Smooth muscle cell (in vitro differentiated cells): Measurements from ENCODE around the gene PRSS53. TPM values are rescaled to one million over a fixed set of nuclear protein-coding genes. Genes with fewer than 3 reads are reported as not detected.

Experiments used
- DNase-seq: peaks from one replicate; lab custom pipeline; 2025; ENCODE audit not compliant: unreplicated experiment; lab: John Stamatoyannopoulos, UW
- H2AFZ ChIP-seq: fragments of 200-600 bp; sonication (generic); 2 replicates; pipeline ENCODE4 v1.6.0; 2016; ENCODE audit warnings: antibody characterized with exemption, low read depth, mild to moderate bottlenecking
- H3F3A ChIP-seq: fragments of 200-600 bp; sonication (generic); 2 replicates; pipeline ENCODE4 v1.6.0; 2017; ENCODE audit warnings: antibody characterized with exemption, low read depth
- H3K27ac ChIP-seq: fragments of 200-600 bp; sonication (generic); 2 replicates; pipeline ENCODE4 v1.5.1; 2016; ENCODE audit warnings: low read depth, mild to moderate bottlenecking
- H3K27me3 ChIP-seq: fragments of 200-600 bp; sonication (generic); 2 replicates; pipeline ENCODE4 v1.6.1; 2016; ENCODE audit warnings: low read depth, mild to moderate bottlenecking
- H3K36me3 ChIP-seq: fragments of 200-600 bp; sonication (generic); 2 replicates; pipeline ENCODE4 v1.5.1; 2016; ENCODE audit warnings: low read depth
- H3K4me1 ChIP-seq: fragments of 200-600 bp; sonication (generic); 2 replicates; pipeline ENCODE4 v1.5.1; 2016; ENCODE audit warnings: low read depth
- H3K4me2 ChIP-seq: fragments of 200-600 bp; sonication (generic); 2 replicates; pipeline ENCODE4 v1.6.0; 2016; ENCODE audit warnings: mild to moderate bottlenecking
- H3K4me3 ChIP-seq: fragments of 200-600 bp; sonication (generic); 2 replicates; pipeline ENCODE4 v1.5.1; 2016; ENCODE audit warnings: mild to moderate bottlenecking
- H3K79me2 ChIP-seq: fragments of 200-600 bp; sonication (generic); 2 replicates; pipeline ENCODE4 v1.6.0; 2016; ENCODE audit warnings: low read depth, mild to moderate bottlenecking
- H3K9ac ChIP-seq: fragments of 200-600 bp; sonication (generic); 2 replicates; pipeline ENCODE4 v1.6.0; 2016; ENCODE audit warnings: low read depth
- H3K9me3 ChIP-seq: fragments of 200-600 bp; sonication (generic); replicated peaks from 2 replicates; pipeline ENCODE4 v1.5.1; 2016; ENCODE audit warnings: low read depth
- H4K20me1 ChIP-seq: fragments of 200-600 bp; sonication (generic); 2 replicates; pipeline ENCODE4 v1.6.0; 2016; ENCODE audit warnings: low read depth
- WGBS: methylation state at CpG from one replicate; pipeline ENCODE4 v1.1.7; 2016; ENCODE audit warnings: low lambda C conversion rate; 5-methylcytosine and 5-hydroxymethylcytosine counted together
- polyA plus RNA-seq: library from polyadenylated mRNA; unstranded; fragments of >200 nt; fragmentation: Nextera tagmentation; extraction: Ambion mirVana; gene quantifications from 2 replicates; pipeline ENCODE4 v1.2.1, GENCODE V29; 2016
- total RNA-seq: library from RNA; depleted of rRNA; stranded (reverse); fragments of >200 nt; gene quantifications from 2 replicates; pipeline ENCODE4 v1.2.3, GENCODE V29; 2014
- TF ChIP-seq, protein P1 (sequence below): fragments of 200-600 bp; sonication (generic); IDR thresholded peaks from 2 replicates; pipeline ENCODE4 v1.5.1; 2017; ENCODE audit warnings: borderline replicate concordance, mild to moderate bottlenecking, antibody characterized with exemption; ENCODE audit not compliant: insufficient read depth, poor library complexity, severe bottlenecking

PRSS53 gene
- total and polyA plus RNA-seq, 2 experiments from 2014 or later: 0.66 to 6.3 TPM

DNA sequence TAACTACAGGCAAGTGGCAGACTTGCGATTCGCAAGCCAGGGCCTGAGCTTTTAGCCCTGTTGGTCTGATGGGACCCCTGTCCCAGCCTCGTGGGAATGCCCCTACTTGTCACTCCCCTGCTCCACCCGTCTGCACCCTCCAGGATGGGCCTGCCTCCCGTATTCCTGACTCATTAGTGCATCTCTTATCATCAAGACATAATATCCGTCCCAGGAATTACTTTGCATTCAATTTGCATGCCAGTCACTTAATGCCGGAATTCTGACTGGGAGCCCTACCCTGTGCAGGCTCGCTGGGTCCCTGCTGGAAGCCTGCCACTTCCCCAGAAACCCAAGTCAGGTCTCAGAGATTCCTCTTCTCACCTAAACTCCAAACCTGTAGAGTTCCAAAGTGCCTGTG, 3.3 kb downstream of the PRSS53 start:
- DNase-seq: no peak
- H3K4me3 ChIP-seq: no peak overlapping the region
- H3K9me3 ChIP-seq: no peaks in the 10 kb centered on the region
- no peak overlapping the region for H3K4me2 ChIP-seq
- H3K4me1 ChIP-seq: no peaks in the 10 kb centered on the region
- no peak overlapping the region for H3K27ac ChIP-seq
- no peaks in the 10 kb centered on the region for H3K27me3 ChIP-seq
- WGBS: 75% methylated on average over 8 of the region's 8 CpGs
- no peak overlapping the region for H3K9ac ChIP-seq
- H4K20me1 ChIP-seq: peaks cover 52% of the 10 kb centered on the region
- no peaks in the 10 kb centered on the region for H3F3A ChIP-seq
- no peaks in the 10 kb centered on the region for H3K36me3 ChIP-seq
- H3K79me2 ChIP-seq: peaks cover 12% of the 10 kb centered on the region
- H2AFZ ChIP-seq: no peak overlapping the region
- TF ChIP-seq, protein P1, sequence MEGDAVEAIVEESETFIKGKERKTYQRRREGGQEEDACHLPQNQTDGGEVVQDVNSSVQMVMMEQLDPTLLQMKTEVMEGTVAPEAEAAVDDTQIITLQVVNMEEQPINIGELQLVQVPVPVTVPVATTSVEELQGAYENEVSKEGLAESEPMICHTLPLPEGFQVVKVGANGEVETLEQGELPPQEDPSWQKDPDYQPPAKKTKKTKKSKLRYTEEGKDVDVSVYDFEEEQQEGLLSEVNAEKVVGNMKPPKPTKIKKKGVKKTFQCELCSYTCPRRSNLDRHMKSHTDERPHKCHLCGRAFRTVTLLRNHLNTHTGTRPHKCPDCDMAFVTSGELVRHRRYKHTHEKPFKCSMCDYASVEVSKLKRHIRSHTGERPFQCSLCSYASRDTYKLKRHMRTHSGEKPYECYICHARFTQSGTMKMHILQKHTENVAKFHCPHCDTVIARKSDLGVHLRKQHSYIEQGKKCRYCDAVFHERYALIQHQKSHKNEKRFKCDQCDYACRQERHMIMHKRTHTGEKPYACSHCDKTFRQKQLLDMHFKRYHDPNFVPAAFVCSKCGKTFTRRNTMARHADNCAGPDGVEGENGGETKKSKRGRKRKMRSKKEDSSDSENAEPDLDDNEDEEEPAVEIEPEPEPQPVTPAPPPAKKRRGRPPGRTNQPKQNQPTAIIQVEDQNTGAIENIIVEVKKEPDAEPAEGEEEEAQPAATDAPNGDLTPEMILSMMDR: no peak

DNA sequence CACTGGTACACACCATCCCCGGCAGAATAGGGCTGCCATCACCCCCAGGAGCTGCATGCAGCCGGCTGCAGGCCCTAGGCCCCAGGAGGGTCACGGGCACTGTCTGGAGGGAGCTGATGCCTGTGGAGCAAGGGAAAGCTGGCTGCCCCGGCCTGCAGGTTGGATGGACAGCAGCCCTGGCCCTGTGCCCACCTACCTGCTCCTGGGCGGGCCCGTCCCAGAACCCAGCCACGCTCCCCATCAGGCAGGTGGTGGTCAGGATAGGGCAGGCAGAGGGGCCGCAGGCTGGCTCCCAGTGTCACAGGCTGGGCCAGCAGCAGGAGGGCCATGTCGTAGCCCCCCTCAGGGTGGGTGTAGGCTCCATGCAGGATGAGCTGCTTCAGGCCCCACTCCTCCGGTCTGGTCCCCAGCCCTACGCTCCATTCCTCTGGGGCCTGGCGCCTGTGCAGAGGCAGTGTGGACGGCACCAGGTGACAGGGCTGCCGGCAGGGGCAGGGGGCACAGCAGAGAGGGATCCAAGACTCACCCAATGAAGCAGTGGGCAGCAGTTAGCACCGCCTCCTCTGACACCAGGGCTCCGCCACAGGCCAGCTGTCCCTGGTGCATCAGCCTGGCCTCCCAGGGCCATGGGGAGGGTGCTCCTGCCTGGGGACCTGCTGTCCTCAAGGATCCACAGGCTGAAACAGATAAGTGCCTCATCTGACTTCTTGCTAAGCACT, 4.0 kb downstream of the PRSS53 start:
- DNase-seq: no peak
- Histone ChIP-seq H3K4me2 (no peak overlapping the region), H3K9ac (no peak overlapping the region), H3K4me3 (no peak overlapping the region), H3K27me3 (no peaks in the 10 kb centered on the region), H2AFZ (no peak overlapping the region), H3F3A (no peaks in the 10 kb centered on the region), H3K27ac (no peak overlapping the region), H3K9me3 (no peaks in the 10 kb centered on the region), H3K79me2 (peaks cover 18% of the 10 kb centered on the region), H3K36me3 (no peaks in the 10 kb centered on the region), H3K4me1 (no peaks in the 10 kb centered on the region), H4K20me1 (peaks cover 47% of the 10 kb centered on the region)
- WGBS: 90% methylated on average over 16 of the region's 16 CpGs
- TF ChIP-seq, protein P1: no peak

GRCh38 chr16:31083981-31084380, 4.8 kb downstream of the PRSS53 start:
- no peak for DNase-seq
- no peak overlapping the region for H3K4me2 ChIP-seq
- 98% methylated on average over 13 of the region's 13 CpGs for WGBS
- no peaks in the 10 kb centered on the region for H3K4me1 ChIP-seq
- no peak overlapping the region for H3K4me3 ChIP-seq
- no peaks in the 10 kb centered on the region for H3K36me3 ChIP-seq
- peaks cover 39% of the 10 kb centered on the region for H4K20me1 ChIP-seq
- H3K27me3 ChIP-seq: no peaks in the 10 kb centered on the region
- H3K9ac ChIP-seq: no peak overlapping the region
- no peaks in the 10 kb centered on the region for H3K9me3 ChIP-seq
- no peaks in the 10 kb centered on the region for H3F3A ChIP-seq
- TF ChIP-seq, protein P1: no peak
- H3K27ac ChIP-seq: no peak overlapping the region
- peaks cover 12% of the 10 kb centered on the region for H3K79me2 ChIP-seq
- no peak overlapping the region for H2AFZ ChIP-seq

DNA sequence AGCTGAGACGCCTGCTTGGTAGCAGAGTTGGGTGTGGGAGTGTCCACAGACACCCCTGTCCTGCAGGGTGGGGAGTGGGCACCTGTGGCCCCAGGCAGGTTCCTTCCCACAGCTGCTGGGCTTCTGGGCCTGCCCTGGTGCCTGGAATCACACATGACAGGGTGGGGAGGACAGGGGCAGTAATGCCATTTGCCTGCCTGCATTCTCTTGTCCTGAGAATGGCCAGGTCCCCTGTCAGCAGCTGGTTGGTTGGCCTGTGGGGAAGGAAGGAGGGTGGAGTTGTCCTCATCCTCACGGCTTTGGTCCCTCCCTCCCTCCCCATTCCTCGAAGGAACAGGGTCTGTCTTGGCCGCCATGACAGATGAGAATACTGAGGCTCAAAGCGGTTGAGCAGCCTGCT, 5.2 kb downstream of the PRSS53 start:
- TF ChIP-seq, protein P1: no peak
- DNase-seq: no peak
- H3K79me2 ChIP-seq: peaks cover 12% of the 10 kb centered on the region
- no peaks in the 10 kb centered on the region for H3F3A ChIP-seq
- no peaks in the 10 kb centered on the region for H3K4me1 ChIP-seq
- H3K9ac ChIP-seq: no peak overlapping the region
- H3K4me3 ChIP-seq: no peak overlapping the region
- H3K36me3 ChIP-seq: no peaks in the 10 kb centered on the region
- 71% methylated on average over 5 of the region's 5 CpGs for WGBS
- H3K27ac ChIP-seq: no peak overlapping the region
- H4K20me1 ChIP-seq: peaks cover 36% of the 10 kb centered on the region
- no peak overlapping the region for H2AFZ ChIP-seq
- H3K9me3 ChIP-seq: no peaks in the 10 kb centered on the region
- H3K27me3 ChIP-seq: no peaks in the 10 kb centered on the region
- no peak overlapping the region for H3K4me2 ChIP-seq
